C1 segment of cervical spinal cord (tissue), 14 donors: ENCODE results near the gene CFAP251.
"Not testable (repeated sequence)": the region's sequence is repeated elsewhere in the genome, so short reads cannot be mapped to it uniquely, and the experiment has no call there.

Experiments used
- DNase-seq, 14 donors: peaks; one replicate each; lab custom pipeline; 2025; lab: John Stamatoyannopoulos, UW

The CFAP251 gene

DNA sequence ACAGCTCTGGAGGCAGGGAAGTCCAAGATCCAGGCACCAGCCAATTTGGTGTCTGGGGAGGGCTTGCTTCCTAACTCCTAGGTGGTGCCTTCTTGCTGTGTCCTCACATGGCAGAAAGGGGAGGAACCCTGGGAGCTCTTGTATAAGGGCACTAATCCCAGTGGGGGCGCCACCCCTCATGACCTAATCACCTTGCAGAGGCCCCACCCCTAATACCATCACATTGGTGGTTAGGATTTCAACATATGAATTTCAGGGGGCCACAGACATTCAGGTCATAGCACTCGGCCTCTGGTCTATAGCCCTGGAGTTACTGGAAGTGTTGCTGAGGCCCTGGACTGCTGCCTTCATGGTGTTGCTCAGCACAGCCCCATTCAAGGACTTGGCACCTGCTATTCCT lies 15.2 kb upstream of the CFAP251 start:
- peak in 1 of 14 donors; percentile 29 for DNase-seq

DNA sequence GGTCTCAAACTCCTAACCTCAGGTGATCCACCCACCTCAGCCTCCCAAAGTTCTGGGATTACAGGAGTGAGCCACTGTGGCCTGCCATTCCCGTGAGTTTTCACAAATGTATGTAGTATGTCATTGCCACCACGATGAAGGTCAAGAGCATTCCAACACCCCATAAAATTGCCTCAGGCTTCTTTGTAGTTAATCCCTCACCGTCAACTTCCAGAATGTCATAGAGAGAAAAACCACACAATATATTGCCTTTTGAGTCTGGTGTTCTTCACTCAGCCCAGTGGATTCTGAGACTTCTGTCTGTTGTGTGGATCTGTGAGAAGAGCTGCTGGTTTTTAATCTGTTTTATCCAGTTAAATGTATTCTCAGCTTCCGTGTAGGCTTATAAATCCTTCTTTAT lies 12.6 kb upstream of the CFAP251 start:
- DNase-seq = no peak

DNA sequence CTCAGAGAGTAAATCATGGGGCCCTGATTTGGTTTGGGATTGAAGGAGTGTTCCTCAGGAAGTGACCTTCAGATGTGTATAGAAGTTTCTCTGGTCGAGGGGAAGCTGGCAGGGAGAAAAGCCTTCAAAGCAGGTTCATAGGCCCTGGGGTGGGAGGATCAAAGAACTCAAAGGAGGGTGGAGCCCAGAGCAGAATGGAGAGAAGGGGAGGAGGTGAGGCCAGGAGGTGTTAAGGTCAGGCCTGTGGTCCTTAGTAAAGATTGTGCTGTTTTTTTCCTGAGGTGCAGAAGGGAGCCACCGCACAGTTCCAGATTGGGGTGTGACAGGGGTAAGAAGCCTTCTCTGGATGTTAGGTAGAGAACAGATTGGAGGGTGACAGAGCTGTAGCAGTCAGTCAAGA lies 9.7 kb upstream of the CFAP251 start:
- DNase-seq = no peak

DNA sequence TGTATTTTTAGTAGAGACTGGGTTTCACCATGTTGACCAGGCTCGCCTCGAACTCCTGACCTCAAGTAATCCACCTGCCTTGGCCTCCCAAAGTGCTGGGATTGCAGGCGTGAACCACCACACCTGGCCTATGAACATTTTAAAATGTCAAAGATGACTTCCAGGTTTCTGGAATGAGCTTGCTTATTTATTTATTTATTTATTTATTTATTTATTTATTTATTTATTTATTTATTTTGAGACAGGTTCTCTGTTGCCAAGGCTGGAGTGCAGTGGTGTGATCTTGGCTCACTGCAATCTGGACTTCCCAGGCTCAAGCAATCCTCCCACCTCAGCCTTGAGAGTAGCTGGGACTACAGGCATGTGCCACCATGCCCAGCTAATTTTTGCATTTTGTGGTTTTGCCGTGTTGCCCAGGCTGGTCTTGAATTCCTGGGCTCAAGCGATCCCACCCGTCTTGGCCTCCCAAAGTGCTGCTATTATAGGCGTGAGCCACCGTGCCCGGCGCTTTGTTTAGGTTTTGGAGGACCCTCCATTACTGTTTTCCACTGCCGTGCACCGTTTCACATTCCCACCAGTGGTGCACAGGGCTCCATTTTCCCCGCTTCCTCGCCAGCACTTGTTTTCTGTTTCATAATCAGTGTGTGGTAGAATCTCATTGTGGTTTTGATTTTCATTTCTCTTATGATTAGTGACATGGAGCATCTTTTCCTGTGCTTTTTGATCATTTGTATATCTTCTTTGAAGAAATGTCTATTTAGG lies 6.4 kb upstream of the CFAP251 start:
- no peak for DNase-seq

DNA sequence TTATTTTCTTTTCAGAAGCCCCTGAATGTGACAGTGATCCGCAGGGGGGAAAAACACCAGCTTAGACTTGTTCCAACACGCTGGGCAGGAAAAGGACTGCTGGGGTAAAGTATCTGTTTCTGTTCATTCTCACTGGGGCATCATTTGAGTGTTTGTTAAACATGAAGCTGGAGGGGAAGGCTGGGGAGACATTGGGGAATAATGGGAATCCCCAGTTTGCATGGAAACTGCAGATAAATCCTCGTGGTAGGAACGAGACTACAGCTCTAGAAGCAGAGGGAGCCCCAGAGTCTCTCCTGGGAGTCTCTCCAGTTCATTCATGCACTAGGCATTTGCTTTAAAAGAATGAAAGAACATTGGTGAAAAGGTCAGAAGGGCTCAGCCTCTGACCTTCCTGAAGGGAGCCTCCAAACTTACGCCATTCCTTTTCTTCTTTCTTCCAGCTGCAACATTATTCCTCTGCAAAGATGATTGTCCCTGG lies 2.5 kb upstream of the CFAP251 start:
- no peak for DNase-seq

DNA sequence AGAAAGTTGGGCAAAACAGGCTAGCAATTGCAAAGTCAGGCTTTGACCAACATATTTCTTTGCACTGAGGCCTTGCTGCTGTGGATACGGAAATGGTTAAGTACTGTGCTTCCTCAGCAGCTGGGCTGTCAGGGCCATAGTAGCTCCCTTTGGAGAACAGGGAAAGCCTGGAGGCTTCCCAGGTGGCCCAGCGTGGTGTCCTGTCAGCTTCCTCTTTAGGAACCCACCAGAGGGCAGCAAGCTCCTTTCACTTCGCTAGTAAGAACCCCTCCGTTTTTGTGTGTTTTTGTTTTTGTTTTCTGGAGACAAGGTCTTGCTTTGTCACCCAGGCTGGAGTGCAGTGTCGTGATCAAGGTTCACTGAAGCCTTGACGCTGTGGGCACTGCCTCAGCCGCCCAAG lies 1.7 kb upstream of the CFAP251 start:
- DNase-seq = peak in 1 of 14 donors; percentile 10

DNA sequence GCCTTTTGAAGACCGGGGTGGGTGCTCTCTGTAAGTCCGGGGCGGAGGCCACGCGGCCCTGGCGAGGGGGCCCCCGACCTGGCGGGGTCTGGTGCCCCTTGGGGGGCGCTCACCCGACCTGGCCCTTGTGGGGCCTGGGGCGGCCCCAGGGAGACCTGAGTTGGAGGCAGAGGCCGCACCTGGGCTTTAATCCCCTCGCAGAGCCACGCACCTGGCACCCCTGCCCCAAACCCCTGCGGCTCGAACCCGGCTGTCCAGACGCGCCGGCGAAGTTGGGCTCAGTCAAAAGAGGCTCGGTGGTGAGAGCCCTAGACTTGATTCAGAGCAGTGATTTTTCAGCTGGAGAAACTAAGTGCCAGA lies 267 bp downstream of the CFAP251 start:
- DNase-seq = no peak

DNA sequence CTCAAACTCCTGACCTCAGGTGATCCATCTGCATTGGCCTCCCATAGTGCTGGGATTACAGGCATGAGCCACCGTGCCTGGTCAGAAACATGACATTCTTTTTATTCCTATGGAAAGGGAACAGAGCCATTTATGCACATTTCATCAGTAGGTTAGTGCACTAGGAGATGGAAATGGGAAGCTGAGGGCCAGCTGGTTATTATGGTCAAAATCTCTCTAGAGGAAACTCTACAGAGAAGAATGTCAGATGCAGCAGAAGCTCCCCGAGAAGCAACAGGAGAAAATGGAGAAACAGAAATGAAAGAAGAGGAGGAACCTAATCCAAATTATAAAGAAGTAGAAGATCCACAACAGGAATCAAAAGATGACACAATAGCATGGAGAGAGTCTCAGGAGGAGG lies 2.7 kb downstream of the CFAP251 start:
- DNase-seq = no peak

DNA sequence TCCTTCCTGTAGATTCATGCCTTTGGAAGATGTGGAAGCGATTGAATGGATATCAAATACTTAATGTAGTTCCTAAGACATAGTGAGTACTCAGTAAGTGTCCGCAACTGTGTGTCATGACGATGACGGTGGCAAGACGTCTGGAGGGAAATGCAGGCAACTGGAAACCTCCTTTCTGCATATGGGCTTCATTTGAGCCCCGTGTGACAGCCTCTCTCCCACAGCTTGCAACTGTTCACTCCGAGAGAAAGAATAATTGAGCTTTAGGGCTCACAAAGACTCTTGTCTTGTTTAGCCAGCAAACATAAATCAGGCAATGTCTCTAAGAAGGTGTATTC lies 6.9 kb downstream of the CFAP251 start:
- peak in 1 of 14 donors; percentile 11 for DNase-seq

DNA sequence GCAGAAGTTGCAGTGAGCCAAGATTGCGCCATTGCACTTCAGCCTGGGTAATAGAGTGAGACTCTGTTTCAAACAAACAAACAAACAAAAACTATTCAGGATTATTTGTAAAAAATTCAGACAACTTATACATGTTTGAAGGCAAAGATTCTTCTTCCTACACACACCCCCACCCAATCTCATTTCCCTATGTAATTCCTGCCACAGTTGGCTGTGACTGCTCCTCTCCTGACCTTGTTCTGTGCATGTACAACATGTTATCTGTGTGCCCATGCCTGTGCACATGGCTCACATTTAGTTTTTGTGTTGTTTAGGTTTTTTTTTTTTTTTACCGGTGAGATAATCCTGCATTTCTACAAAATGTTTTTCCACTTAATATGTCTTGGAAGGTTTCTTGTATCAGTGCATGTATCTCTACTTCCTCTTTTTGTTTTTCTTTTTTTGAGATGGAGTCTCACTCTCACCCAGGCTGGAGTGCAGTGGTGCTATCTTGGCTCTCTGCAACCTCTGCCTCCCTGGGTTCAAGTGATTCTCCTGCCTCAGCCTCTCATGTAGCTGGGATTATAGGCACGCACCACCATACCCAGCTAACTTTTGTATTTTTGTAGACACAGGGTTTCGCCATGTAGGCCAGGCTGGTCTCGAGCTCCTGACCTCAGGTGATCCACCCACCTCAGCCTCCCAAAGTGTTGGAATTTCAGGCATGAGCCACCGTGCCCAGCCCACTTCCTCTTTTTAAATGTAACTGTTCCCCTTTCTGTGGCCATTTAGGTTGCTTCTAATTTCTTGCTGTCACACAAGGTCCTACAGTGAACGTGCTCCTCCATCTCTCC lies 8.7 kb downstream of the CFAP251 start:
- no peak for DNase-seq

DNA sequence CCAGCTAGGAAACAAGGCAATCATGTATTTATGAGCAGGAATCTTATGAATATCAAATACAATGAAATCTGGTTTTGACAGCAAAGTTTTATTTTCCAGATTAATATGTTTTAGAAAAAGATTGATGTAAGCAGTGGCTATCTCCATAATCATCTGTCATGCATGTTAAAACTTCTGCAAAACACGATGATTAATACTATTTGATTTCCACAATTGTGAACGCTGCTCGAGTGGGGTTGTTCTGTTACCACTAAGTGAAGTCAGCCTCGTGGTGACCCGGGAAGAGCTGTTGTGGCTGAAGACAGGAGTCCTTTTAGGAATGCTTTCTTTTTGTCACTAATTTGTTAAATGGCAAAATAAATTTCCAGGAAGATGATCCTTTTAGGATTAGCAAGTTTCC lies 9.4 kb downstream of the CFAP251 start:
- DNase-seq = no peak

DNA sequence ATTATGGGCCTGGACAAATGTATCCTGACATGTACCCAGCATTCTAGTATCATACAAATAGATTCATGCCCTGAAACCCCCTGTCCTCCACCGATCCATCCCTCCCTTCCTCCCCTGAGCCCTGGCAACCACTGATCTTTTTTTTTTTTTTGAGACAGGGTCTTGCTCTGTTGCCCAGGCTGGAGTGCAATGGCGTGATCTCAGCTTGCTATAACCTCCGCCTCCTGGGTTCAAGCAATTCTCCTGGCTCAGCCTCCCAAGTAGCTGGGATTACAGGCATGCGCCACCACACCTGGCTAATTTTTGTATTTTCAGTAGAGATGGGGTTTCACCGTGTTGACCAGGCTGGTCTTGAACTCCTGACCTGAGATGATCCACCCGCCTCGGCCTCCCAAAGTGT lies 11.2 kb downstream of the CFAP251 start:
- not testable (repeated sequence) for DNase-seq

DNA sequence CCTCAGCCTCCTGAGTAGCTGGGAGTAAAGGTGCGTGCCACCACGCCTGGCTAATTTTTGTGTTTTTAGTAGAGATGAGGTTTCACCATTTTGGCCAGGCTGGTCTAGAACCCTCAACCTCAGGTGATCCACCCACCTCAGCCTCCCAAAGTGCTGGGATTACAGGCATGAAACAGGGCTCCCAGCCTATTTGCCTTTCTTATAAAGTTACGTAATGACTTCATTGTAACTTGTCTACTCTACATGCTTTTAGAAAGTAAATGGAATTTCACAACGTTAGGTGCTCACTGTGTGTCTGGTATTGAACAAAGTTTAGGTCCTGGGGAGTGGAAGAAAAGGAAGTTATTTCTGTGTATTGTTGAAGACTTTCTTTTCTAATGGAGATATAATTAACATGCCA lies 12.5 kb downstream of the CFAP251 start:
- DNase-seq = no peak

DNA sequence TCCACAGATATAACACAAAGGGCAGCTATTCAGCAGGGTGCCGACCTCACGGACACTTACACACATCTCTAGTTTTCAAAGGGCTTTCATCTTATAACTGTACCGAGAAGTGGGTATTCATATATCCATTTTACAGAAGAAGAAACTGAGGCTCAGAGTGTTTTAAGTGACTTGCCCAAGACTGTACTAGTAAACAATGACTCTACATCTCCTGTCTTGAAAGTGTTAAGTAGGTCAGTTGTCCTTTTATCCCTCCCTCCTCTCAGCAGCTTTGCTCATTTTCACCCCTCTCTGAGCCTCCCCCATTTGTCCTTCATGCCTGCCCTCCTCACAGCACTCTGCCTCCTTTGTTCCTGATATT lies 13.8 kb downstream of the CFAP251 start:
- no peak for DNase-seq

DNA sequence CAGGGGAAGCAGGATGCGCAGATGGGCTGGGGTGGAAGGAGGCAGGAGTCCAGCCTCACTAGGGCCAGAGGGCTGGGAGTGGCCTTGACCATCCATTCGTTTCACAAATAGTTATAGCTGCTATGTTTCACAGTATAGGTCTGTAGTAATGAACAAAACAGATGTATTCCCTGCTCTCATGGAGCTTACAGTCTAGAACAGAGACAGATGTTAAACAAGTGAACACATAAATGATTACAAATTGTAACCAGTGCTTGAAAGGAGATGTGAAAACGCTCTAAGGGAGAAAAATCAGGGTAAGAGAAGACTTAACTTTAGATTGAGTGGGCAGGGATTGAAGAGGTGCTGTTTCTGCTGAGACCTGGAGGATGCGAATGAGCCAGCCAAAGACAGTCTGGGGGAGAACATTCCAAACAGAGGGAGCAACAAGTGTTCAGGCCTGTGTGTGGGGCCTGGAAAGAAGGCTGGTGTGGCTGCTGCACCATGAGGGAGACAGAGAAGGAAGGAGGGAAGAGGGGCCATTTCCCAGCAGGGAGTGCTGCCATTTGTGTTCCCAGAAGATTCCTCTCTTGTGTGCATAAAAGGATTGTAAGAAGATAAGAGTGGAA lies 14.6 kb downstream of the CFAP251 start:
- no peak for DNase-seq

DNA sequence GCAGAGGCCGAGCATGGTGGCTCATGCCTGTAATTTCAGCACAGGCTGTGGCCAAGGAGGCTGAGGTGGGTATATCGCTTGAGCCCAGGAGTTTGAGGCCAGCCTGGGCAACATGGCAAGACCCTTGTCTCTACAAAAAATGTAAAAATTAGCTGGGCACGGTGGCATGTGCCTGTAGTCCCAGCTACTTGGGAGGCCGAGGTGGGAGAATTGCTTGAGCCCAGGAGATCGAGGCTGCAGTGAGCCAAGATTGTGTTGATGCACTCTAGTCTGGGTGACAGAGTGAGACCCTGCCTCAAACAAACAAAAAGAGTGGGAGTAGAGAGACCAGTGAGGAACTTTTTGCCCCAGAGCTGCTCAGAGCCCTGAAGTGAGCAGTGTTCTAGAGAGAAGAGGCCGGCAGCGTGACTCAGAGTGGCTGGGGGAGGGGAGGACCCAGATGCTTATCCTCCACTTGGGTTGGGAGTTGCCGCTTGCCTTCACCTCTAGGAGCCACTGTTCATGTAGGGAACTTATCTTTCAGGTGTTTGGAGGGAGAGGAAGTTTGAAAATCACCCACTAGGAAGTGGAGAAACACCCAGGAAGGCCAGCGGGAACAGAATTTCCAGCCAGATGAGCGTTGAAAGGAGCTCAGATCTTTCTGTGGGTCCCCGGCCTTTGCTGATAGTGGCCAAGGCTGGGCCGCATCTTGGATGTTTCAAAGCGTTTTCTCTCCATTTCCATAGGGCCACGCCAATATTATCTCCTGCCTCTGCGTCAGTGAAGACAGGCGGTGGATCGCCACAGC lies 15.3 kb downstream of the CFAP251 start:
- no peak for DNase-seq

DNA sequence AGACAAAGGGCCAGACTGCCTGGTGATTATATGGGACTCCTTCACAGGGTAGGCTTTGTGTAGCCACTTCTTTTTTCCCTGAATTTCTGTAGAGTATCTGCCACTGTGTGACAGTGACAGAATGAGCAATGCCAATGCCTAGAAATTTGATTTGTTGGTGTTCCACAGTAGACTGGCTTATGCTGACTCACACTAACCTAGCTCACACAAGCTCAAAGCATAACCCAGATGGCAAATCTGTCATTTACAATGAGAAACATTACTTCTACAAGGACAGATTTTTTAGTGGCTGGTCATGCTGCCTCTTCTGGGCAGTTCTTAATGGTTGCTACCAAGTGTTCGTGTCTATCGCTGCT lies 15.9 kb downstream of the CFAP251 start:
- DNase-seq = no peak

DNA sequence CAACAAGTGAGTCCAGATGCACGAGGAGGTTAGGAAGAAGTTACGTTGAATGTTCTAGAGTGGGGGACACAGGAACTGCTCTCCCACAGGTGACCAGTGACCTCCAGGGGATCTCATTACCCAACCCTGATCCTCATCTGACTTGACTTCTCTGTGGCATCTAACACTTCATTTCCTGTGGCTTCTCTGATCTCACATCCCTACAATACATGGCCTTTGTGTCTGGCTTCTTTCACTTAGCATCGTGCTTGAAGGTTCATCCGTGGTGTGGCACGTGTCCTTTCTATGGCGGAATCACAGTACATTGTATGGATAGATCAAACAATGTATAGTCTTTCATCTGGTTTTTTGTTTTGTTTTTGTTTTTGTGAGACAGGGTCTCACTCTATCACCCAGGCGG lies 19.3 kb downstream of the CFAP251 start:
- DNase-seq = no peak

DNA sequence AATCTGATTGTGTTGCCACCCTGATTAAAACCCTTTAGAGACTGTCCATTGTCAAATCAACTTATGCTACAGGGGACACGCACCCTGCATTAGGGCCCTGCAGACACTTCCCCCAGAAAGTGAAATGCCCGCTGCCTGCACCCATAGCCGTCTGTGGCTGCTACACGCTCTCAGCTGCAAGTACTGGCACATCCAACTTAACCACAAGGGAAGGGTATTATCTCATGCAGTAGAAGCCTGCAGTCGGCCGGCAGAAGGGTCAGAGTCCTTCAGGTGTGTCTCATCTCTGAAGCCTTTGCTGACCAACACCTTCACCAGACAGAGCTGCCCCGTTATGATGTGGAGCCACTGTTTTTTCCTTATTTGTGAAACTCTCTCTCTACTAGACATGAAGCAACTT lies 20.8 kb downstream of the CFAP251 start:
- DNase-seq = peak in 1 of 14 donors; percentile 7

DNA sequence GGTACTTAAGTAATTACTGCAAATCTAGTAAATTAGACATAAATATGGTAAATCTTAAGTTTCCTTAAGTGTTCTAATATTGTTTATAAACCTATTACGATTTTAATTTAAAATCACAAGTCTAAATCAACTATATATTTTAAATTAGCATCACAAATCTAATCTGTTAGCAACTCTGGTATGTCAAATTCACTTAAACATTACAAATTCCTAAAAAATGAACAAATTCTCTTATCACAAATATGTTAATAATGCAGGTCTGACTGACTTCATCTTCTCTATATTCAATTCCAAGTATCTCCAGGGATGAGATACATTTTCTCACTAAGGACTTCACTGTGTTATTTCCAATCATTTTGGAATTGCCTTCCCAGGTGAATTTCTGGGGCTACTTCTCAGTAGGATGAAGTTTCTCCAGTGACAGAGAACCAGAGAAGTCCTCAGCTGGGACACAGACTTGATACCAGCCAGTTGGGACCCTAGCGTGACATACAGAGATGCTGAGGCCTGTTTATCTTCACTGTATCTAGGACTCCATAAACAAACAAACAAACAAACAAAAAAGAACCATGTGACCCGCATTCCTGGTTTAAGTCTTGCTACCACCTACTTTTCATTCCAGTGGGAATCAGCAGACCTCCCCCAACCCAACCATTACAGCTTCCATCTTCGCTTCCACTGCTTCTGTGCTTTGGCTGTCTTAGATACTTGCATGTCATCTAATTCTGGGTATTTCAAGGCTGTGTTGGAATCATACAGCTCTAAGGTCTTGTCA lies 21.8 kb downstream of the CFAP251 start:
- no peak for DNase-seq

DNA sequence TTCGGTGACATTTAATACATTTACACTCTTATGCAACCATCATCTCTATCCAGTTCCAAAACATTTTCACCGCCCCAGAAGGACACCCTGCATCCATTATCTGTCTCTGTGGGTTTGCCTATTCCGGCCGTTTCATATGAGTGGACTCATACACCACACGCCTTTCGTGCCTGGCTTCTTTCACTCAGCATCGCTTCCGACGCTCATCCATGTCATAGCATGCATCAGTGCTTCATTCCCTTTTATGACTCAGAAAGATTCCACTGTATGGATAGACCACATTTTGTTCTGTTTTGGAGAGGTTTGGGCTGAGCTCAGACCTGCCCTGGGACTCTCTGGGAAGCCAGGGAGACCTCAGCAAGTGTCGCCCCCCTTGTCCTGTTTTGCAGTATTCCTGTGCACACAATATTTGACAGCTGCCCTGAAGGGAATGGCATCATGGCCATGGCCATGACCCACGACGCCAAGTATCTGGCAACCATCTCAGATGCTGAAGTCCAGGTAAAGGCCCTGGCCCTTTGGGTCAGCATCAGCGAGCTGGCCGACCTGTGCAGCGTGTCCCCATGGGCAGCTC lies 23.8 kb downstream of the CFAP251 start:
- no peak for DNase-seq
